ENCODE data around the gene ATP8A2.

GRCh38 chr13:25904830-25905229, 533.1 kb downstream of the ATP8A2 start:
- TF ChIP-seq POLR2A (IDR thresholded peaks at IDR 0.05) (no peak), CTCF (IDR thresholded peaks at IDR 0.05) (no peak), EP300 (IDR thresholded peaks at IDR 0.05) (no peak)
